Stimulated activated CD4-positive, alpha-beta T cell treated with anti-CD3 and anti-CD28 coated beads, TNF-alpha, amount 100 ng/mL, for 1 hour (primary cell): ENCODE measurements around the gene TPRA1.

Source experiments
- DNase-seq, 3 donors: peaks; one replicate each; pipeline ENCODE4 v3.0.0-alpha.2; 2020; ENCODE audit warnings: low read depth in 3 of 3, low spot score in 1 of 3

TPRA1 gene

DNA sequence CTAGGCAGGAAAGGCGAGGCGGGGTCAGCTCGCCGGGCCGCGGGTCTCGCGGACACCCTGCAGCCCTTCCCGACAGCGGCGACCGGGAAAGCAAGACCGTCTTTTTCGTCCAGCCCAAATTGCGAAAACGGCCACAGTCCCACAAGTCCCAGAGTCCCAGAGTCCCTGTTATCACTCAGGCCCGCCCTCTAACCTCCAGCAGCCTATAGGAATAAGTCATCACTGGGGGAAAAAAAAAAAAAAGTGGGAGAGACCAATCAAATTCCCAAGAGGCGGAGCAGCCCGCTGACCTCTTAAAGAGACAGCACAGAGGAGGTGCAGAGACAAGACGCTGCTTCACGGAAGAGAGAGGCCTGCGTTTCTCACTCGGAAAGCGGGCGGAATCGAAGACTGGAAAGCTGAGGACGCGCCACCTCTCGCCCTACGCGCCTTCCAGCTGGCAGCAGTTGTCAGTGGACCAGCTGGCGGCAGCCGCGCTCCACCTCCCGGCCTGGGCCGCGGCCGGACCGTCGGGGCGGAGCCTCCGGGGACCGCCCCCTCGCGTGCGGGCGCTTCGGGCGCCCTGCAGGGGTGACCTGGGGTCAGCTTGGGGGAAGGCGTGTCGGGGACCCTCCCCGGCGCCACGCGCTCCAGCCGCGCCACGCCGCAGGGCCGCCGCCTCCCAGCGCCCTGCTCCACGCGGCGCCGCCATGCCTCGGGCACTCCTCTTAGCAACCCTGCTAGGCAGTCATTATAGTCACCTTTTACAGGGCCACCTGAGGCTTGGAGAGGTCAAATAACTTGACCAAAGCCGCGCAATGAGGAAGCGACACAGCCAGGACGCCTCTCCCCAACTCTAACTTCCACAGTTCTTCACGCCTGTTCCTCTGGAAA lies at the start of gene TPRA1:
TPRA1 (minus strand) TSS at position 141 of the 873 bp plus-strand sequence. CDS start 10,587 bp downstream, outside the sequence.
- peak; percentile 42 to 55 (median 52) for DNase-seq

DNA sequence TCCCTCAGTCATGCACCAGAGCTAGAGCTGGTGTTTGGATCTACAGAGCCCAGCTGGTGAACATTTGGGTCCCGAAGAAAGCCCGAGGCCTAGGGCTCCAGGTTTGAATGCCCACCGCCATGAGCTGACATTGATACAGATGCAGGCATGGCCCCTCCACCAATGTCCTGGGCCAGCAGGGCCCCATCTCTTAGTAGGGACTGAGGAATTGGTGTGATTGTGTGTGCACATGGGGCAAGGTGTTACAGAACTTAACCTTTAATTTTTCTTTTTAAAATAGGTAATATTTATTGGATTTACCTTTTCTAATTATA lies 49.5 kb upstream of the TPRA1 start:
- DNase-seq: no peak

DNA sequence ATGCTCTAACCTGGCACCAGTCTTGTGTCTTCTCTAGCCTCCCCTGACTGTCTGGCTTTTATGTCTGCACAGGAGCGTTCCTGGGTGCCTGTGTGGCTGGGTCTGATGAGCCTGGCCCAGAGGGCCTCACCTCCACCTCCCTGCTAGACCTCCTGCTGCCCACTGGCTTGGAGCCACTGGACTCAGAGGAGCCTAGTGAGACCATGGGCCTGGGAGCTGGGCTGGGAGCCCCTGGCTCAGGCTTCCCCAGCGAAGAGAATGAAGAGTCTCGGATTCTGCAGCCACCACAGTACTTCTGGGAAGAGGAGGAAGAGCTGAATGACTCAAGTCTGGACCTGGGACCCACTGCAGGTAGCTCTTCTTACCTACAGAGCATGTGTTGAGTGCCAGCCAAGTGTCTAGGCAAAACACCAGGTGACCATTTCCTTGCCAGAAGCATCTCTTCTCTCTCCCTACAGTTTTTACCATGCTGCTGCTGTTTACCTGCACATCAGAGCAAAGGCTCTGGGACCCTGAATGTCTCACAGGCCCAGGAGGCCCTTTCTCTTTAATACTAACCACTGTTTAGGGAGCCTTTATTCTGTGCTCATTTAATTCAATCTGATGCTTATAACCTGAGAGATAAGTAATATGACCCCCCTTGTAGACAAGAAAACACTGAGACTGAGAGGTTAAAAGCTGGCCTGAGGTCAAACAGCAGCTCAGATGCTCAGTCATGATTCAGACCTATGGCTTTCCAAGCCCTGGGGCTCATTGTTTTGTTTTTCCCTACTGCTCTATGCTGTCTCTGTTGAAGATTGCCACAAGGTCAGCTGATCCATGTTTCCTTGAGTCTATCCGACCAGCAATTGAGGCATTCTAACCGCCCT lies 48.9 kb upstream of the TPRA1 start:
- DNase-seq: no peak

DNA sequence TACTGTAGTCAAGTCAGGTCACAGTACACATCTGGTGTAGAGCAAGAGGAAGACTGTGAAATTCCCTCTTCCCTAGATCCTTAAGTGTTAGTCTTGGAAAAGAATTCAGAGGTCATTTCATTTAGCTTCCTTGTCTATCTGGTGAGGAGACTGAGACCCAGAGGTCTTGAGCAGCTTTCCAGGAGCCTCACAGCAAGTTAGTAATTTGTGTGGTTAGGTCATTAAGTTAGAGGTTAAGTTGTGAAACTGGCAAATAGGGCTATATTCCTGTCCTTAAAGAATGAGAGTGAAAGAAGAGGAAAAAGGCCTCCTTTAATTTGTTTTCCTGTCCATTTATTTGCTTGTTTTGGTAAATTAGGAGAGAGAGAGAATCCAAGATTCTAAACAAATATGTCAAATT lies 47.4 kb upstream of the TPRA1 start:
- no peak for DNase-seq

DNA sequence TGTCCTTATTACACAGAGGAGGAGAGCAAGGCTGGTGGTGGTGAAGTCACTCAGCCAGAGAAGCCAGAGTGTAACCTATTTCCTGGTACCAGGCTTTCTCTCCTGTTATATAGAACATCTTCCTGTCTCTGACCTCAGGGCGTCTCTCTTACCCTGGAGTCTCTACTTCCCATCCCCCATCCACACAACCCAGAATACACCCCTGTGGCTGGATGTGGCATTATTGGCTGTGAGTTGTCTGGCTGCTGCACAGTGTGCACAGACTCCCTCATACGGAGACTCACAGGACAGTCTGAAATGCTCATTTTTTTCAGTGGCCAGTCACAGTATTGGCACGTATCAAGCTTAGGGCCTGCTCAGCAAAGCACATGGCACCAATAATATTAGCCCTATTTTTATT lies 47.0 kb upstream of the TPRA1 start:
- no peak for DNase-seq

DNA sequence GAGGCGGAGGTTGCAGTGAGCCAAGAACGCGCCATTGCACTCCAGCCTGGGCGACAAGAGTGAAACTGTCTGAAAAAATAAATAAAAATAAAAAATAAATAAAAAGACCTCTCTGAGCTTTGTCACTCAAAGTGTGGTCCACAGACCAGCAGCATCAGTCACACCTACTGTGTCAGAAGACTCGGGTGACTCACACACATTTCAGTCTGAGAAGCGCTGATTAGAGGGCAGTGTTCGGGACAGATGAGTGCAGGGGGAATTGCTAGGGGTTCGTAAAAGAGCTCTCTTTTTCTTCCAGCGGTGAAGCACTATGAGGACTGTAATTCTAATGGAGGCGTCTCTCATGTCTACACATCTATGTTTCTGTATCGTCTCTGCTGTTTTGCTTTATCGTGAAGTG lies 44.1 kb upstream of the TPRA1 start:
- DNase-seq: no peak

DNA sequence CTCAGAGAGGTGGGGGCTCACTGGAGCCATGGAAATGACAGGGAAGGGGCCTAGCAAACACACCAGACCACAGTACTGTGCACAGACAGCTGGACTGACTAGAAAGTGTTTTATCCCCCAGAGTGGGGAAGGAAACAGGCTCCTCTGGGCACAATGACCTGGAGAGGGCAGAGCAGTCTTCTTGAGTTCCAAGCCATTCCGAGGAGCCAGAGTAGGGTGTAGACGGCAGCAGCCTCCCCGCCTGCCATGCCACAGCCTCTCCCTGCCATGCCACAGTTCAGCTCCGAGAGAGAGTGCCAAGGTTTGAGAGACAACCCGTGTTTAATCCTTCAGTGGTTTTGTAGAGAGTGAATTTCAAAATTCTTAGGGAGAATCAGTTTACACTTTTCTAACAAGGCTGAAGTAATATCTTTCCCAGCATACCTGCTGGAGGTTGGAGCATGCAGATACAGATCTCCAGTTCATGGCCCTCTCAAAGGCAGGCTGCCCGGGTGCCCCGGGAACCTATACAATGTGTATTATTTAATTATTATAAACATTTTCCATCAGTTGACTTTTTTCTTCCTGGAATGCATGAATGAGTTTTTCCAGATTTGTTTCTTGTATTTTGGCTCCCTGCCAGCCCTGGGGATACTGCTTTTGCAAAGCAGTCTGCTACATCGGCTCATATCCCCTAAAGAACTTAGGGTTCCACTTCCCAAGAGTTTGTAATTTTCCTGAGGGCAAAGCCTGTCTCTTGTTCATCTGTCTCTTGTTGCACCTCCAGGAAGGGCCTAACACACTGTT lies 41.7 kb upstream of the TPRA1 start:
- no peak for DNase-seq

DNA sequence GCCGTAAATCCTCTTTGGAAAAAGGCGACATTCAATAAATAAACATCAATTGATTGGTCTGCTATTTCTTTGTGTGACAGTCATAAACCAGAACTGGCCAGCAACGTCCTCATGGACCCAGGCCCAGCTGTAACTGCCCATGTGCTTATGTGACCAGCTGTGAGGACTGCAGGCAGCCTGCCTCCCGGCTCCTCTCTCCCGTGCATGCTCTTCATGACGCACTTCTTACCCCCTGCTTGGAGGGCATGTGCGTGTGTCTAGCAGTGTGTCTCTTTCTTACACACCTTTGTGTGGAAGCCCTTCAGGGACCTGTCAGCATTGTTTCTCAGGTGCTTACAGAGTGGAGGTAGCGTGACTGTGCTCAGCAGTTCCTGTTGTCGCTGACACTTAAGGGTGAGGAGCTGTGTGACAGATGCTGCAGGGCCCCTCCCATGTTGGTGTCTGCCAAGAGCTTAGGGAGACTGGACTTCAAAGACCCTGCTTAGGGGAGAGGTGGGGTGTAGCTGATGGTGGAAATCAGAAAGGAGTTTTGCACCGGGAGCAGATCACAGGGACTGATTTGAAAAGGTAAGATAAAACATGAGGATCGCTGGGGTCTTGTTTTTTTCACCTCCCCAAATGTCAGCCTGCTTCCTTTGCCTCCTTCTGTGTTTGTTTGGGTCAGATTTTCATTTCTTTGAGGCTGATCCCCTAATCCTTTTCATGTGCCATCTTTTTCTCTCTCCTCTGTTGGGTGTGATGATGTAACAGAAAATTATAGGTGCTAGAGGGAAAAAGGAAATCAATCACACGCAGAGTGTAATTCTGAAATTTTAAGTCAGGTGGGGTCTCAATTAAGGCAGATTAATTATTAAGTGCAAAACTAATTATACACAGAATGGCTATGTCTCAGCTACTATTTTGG lies 40.5 kb upstream of the TPRA1 start:
- no peak for DNase-seq

DNA sequence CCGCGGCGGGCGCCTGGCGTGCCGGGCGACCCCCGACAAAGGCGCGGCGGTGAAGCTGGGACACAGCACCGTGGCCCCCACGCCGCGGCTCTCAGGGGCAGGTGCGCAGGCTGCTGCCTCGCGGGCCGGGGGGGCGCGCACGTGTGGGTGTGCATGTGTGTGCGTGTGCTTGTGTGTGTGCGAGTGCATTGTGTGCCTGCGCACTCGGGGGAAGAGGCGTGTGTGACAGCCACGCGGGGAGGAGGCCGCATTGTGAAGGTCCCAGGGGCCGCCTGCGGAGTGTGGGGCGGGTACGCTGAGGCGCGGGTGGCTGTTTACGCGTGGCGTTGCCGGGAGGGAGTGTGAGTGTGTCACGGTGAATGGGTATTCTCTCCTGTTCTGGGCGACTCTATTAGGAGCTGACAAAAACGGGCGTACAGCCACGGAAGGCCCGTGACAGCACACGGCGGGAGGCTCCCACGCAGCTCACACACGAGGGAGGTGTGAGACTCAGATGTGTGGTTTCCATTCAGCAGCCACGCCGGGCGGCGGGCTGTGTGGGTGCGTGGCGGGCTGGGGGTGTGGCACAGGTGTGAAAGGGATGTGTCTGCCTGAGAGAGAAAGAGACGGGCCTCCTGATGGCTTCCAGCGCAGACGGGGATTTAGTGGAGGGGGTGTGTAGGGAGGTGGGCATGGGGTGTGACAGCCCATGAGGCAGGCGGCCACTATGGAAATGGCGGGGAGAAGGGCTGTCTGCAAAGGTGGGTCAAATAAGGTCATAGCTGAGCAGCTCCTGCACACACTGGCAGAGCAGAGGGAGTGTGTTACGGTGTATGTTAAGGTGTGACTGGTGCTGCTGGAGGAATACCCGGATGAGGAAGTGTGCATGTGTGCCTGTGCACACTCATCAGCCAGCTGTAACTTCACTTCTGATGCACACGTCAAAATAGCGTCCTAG lies 39.2 kb upstream of the TPRA1 start:
- peak in 2 of 3 donors; percentile 12 to 22 for DNase-seq

DNA sequence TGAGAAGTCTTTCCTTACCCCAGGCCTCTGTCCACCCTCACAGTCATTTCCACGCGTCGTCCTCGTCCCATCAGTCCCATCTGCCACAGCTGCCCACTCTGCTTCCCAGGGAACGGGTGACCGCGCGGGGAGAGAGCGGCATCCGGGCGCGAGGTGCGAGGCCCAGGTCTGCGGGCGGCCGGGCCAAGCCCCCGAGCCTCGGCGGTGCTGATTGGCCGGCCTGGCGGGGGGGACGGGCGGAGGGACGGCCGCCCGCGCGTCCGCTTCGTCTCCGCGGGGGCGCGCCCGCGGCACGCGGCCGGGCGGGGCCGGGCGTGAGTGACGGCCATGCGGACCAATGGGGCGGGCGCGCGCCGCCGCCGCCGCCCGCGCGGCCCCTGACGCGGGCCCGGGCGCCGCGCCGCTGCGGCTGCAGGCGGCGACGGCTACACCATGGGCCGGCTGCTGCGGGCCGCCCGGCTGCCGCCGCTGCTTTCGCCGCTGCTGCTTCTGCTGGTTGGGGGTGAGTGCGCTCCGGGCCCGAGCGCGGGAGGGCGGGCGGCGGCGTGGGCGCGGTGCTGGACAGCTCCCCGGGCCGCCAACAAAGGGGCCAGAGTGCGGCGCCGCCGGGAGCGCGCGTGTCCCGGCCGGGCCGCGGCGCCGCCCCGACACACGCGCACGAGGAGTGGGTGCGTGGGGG lies 38.4 kb upstream of the TPRA1 start, which contains the start of gene PODXL2:
PODXL2 (plus strand) TSS at position 398 of the 679 bp plus-strand sequence; CDS start at position 433, 35 bp downstream.
- DNase-seq: peak in 1 of 3 donors; percentile 29

DNA sequence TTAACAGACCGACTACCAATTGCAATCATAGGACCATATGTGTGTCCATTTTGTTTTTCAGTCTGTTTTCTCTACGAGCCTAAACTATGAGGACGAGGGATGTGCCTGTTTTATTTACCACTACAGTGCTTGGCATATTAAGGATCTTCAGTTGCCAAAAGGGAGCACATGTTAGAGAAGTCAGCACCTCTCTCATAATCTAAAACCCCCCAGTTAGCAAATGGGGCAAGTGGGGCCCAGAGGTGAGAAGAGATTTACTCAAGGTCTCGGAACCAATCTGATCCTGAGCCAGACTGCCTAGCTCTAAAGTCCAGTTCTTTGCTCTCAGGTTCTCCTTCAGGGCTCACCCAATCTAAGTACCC lies 37.9 kb upstream of the TPRA1 start:
- DNase-seq: no peak

DNA sequence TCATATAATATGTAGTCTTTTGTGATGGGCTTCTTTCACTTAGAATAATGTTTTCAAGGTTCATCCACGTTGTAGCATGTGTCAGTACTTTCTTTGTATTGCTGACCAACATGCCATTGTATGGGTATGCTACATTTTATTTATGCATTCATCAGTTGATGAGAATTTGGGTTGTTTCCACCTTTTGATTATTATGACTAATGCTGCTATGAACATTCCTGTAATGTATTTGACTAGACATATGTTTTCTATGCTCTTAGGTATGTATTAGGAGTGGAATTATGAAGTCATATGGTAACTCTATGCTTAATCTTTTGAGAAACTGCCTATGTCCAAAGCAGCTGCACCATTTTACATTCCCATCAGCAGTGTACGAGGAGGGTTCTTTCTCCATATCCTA lies 35.3 kb upstream of the TPRA1 start:
- no peak for DNase-seq

DNA sequence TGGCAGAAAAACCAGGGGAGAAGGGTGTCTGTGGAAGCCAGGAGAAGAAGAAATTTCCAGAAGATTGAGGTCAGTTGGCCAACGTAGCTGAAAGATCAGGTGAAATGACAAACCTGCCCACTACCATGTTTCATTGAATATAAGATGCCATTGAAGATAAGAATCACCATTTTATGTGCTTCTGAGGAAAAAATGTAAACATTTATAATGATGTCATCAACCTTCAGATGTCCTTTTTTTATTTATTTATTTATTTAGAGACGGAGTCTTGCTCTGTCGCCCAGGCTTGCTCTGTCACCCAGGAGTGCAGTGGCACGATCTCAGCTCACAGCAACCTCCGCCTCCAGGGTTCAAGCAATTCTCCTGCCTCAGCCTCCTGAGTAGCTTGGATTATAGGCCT lies 33.5 kb upstream of the TPRA1 start:
- no peak for DNase-seq

DNA sequence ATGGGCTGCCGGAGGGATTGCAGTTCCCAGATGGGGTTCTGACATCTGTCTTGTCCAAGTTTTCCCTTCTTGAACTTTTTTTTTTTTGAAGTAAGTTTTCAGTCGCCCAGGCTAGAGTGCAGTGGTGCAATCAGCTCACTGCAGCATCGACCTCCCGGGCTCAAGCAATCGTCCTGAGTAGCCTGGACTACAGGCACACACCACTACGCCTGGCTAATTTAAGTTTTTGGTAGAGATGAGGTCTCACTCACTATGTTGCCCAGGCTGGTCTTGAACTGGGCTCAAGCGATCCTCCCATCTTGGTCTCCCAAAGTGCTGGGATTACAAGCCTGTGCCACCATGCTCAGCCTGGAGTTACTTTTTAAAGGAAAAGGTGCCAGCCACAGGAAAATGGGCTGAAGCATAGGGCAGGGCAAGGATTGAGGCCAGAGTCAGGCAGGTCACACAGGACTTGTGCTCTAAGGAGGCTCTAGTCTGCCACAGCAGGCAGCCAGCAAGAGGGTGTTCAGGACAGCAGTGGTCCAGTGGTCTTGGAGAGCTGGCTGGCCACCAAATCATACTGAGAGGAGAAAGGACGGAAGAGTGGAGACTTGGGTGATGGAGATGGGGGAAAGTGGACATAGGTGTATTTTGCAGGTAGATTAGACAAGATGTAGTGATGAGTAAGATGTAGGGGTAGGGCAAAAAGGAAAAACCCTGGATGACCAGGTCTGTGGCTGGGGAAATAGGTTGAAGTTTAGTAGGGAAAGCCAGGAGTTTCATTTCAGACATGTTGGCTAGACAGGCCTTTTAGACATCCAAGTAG lies 32.4 kb upstream of the TPRA1 start:
- no peak for DNase-seq

DNA sequence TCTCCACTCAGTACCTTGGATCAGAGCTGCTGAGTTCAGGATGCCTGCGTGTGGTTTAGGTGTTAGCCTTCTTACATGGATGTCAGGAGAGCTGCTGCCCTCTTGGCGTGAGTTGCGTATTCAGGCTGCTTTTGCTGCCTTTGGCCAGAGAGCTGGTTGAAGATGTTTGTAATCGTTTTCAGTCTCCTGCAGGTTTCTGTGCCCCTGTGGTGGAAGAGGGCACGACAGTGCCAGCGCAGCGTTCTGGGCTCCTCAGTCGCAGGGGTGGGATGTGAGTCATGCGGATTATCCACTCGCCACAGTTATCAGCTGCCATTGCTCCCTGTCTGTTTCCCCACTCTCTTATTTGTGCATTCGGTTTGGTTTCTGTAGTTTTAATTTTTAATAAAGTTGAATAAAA lies 31.5 kb upstream of the TPRA1 start:
- no peak for DNase-seq

DNA sequence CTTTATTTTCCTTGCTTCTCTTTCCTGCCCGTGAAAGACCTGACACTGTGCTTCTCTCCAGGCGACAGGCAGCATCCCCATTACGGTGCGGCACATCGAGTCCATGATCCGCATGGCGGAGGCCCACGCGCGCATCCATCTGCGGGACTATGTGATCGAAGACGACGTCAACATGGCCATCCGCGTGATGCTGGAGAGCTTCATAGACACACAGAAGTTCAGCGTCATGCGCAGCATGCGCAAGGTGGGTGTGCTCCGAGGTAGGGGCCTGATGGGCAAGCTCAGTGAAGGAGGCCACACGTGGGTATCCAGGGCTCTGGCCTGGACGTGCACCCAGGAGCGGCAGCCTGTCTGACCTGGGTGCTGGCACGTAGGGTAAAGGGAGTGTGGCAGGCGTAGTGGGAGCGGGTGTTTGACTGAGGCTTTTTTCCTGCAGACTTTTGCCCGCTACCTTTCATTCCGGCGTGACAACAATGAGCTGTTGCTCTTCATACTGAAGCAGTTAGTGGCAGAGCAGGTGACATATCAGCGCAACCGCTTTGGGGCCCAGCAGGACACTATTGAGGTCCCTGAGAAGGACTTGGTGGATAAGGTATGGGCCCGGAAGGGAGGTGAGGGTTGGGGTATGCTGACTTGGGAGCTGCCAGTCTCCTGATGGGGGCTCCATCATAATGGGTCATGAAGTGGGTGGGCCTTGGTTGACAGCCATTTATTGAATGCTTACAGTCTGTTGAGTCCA lies 30.3 kb upstream of the TPRA1 start:
- no peak for DNase-seq

DNA sequence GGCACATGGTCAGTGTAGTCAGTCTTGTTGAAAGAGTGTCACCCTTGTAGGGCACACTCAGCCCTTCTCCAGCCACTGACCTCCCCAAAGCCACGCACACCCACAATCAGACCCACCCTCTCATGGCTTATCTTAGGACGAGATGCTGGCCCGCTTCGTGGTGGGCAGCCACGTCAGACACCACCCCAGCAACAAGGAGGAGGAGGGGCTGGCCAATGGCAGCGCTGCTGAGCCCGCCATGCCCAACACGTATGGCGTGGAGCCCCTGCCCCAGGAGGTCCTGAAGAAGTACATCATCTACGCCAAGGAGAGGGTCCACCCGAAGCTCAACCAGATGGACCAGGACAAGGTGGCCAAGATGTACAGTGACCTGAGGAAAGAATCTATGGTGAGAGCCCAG lies 28.4 kb upstream of the TPRA1 start:
- DNase-seq: no peak
